Kidney epithelial cell (primary cell): ENCODE results near the gene COL5A2. TPM values are rescaled to one million over a fixed set of nuclear protein-coding genes. Genes with fewer than 3 reads are reported as not detected.

Source experiments
- DNase-seq: peaks from one replicate; pipeline ENCODE4 v3.0.0-alpha.2; 2010; ENCODE audit warnings: low read depth
- H3K27me3 ChIP-seq: 2 replicates; pipeline ENCODE4 v1.6.0; 2011; ENCODE audit warnings: low read length; ENCODE audit not compliant: control insufficient read depth, insufficient read depth
- H3K36me3 ChIP-seq: 2 replicates; pipeline ENCODE4 v1.5.1; 2011; ENCODE audit warnings: low read length; ENCODE audit not compliant: control insufficient read depth, insufficient read depth
- H3K4me3 ChIP-seq: 2 replicates; pipeline ENCODE4 v1.5.1; 2011; ENCODE audit warnings: low read depth, mild to moderate bottlenecking, control low read depth, low read length
- total RNA-seq: library from RNA; depleted of rRNA; stranded (reverse); fragments of >200 nt; gene quantifications from 2 replicates; pipeline ENCODE4 v1.2.3, GENCODE V29; 2015
- TF ChIP-seq, protein P1 (sequence below): IDR thresholded peaks from 2 replicates; pipeline ENCODE4 v1.5.1; 2011; ENCODE audit warnings: mild to moderate bottlenecking, moderate library complexity, low read length, control low read depth, inconsistent platforms; ENCODE audit not compliant: insufficient read depth, poor library complexity, severe bottlenecking

COL5A2 gene
- total RNA-seq, 1 donor from 2014 or later = 27.1 TPM

DNA sequence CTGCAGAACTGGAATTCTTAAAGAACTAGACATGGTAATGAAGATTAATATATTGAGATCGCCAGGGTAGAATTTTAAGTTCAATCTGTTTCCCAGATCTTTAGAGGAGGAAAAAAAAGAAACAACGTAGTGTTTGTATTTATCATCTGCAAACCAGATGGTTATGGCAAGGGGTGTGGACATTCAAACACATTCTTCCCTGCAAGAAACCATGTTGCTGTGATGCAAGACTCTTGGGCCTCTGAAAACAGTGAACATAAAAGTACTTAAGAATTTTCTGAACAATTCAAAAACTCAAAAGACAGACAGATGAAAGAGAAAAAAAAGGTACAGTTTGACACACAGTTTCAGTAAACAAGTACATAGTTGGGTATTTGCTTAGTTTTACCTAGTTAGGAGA lies 35.6 kb downstream of the COL5A2 start:
- Histone ChIP-seq H3K27me3 (no peaks in the 10 kb centered on the region), H3K36me3 (no peaks in the 10 kb centered on the region), H3K4me3 (no peak overlapping the region)
- TF ChIP-seq, protein P1, sequence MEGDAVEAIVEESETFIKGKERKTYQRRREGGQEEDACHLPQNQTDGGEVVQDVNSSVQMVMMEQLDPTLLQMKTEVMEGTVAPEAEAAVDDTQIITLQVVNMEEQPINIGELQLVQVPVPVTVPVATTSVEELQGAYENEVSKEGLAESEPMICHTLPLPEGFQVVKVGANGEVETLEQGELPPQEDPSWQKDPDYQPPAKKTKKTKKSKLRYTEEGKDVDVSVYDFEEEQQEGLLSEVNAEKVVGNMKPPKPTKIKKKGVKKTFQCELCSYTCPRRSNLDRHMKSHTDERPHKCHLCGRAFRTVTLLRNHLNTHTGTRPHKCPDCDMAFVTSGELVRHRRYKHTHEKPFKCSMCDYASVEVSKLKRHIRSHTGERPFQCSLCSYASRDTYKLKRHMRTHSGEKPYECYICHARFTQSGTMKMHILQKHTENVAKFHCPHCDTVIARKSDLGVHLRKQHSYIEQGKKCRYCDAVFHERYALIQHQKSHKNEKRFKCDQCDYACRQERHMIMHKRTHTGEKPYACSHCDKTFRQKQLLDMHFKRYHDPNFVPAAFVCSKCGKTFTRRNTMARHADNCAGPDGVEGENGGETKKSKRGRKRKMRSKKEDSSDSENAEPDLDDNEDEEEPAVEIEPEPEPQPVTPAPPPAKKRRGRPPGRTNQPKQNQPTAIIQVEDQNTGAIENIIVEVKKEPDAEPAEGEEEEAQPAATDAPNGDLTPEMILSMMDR = no peak
- no peak for DNase-seq

DNA sequence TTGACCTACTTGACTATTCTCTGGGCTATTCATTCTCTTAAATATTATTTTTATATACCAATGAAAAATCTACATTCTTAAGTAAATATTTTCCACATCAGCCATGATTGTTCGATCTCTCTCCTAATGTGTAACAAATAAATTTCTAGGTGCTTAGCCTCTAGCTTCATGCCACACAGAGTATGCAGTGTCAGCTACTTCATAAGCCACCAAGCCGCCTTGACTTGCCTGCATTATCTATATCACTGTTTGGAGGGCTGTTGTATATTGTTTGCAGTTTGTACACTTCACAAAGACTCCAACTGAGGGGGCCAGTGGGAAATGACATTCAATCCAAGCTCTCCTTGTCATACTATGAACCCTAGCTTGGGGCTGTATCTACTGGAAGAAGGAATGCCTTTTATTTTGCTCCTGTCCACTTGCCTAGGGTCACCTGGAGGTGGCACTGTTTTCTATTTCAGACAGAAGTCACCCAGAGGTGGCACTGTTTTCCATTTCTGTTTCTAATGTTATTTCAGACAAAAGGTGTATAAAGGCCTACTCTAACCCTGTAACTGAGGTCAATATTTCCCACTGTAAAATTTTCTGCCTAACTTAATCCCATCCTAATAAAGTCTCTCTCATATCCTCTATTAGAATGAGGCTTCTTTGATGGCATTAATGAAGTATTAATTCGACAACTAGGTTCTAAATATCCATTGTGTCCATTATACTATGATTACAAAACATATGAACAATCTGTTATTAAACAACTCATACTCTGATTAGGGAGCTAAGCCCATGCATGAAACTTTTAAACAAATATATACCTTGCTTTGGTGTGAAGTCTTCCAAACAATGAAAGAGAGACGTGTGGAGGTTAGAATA lies 36.4 kb downstream of the COL5A2 start:
- Histone ChIP-seq H3K36me3 (no peaks in the 10 kb centered on the region), H3K27me3 (no peaks in the 10 kb centered on the region), H3K4me3 (no peak overlapping the region)
- TF ChIP-seq, protein P1 = peak; percentile 81
- no peak for DNase-seq

DNA sequence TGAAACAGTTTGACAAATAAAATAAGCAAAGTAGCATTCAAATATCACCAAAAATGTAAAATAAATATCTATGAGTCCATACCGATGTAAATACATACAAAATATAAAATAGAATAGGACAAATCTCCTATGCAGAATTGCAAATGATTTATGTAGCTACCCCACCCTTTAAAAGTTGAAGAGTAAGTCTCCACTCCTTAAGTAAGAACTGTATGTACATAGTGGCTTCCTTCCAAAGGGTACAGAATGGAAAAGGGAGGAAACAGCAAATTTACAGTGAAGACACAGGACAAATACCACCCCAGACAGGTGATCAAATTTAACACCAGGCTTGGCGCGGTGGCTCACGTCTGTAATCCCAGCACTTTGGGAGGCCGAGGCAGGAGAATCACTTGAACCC lies 40.8 kb downstream of the COL5A2 start:
- TF ChIP-seq, protein P1 = no peak
- Histone ChIP-seq H3K36me3 (no peaks in the 10 kb centered on the region), H3K27me3 (no peaks in the 10 kb centered on the region), H3K4me3 (no peak overlapping the region)
- DNase-seq = no peak

GRCh38 chr2:189137519-189137918 lies 42.0 kb downstream of the COL5A2 start:
- TF ChIP-seq, protein P1 = no peak
- H3K27me3 ChIP-seq = no peaks in the 10 kb centered on the region
- no peaks in the 10 kb centered on the region for H3K36me3 ChIP-seq
- no peak for DNase-seq
- no peak overlapping the region for H3K4me3 ChIP-seq

GRCh38 chr2:189134485-189134884 lies 45.1 kb downstream of the COL5A2 start:
- Histone ChIP-seq H3K36me3 (no peaks in the 10 kb centered on the region), H3K4me3 (no peak overlapping the region), H3K27me3 (no peaks in the 10 kb centered on the region)
- TF ChIP-seq, protein P1 = no peak
- no peak for DNase-seq

DNA sequence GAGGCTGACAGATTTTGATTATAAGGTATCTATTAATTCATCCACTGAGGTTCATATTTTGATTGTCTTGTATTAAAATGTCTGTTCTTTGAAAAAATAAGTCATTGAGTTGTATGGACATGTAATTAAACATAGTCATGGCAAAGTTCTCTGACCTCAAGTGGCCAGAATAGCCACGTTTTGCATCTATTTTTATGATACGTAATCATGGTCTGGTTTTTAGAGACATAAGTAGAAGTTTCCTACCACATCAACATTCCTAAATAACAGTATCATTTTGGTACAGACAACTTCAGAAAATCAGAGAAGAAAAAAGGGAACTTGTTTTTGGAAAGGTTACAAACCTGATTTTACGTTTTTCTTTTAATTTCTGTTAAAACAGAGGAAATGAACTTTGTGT lies 47.6 kb downstream of the COL5A2 start:
- no peaks in the 10 kb centered on the region for H3K36me3 ChIP-seq
- TF ChIP-seq, protein P1 = no peak
- H3K4me3 ChIP-seq = no peak overlapping the region
- DNase-seq = no peak
- no peaks in the 10 kb centered on the region for H3K27me3 ChIP-seq
